DLD1 (cell line): ENCODE data around the gene LRP2BP.

ENCODE experiments used
- in situ Hi-C: cut with HindIII; loops from 2 replicates; pipeline ENCODE4 v1.10.0; 2017; ENCODE audit warnings: low sequenced_read_pairs

LRP2BP gene

DNA sequence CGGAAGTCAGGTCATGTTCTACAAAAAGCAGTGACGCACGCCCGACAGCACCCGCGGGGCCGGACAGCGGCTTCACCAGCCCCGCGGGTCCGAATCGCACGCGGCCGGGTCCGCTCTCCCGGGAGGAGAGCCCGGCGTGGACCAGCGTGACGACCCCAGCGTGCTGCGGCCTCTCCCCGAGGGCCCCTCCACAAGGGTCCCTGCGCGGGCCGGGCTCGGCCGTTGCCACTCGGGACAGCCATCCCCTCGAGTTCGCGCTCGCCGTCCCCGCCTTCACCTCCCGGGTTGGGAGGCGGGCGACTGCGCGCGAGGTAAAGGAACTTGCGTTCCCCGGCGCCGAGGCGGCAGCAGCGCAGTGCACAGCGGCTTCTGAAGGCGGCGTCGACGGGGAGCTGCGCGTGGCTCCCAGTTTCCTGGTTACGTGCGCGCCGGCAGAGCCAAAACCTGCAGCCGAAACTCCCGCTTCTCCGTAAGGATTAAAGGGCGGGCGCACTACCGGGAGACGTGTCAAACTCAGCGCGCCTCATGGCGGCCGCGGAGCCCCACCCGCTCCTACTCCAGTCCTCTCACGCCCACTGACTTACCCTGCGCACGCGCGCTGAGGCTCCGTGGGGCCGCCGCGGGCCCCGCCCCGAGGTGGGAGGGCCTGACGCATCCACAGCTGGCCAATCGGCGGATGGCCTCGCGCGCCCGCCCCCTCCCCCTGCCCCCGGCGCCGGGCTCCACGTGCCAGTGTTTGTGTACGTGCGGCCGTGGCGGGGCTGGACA lies 416 bp upstream of the LRP2BP start:
- in situ Hi-C loops: loop anchor here (25.0 kb wide), 1 partner anchor 209 kb away; no protein-coding TSS in a partner anchor

DNA sequence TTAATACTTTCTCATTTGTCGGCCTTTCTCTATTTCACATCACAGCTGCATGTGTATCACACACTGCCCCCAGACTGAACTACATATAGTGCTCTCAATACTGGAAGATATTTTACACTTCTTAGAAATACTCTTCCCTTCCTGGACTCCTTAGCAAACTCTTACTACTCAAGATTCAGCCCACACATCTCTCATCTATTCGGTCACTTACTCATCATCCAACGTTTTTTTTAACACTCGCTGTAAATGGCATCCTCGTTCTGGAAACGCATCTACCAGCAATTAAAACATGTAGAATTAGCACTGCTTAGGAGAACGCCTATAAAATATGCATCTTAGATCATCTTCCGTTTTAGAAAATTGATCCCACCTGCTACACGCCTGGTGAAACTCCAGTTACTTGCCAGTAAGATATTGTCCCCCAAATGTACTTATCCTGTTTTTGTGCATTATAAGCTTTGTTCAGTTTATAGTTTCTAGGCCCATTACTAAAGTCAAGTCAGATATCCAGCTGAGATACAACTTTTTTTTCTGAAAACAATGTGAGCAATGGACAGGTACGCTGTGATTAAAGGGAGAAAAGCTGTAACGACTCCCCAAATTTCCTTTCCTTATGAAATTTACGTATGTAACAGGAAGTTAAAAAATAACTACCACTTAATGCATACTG lies 1.0 kb downstream of the LRP2BP start:
- in situ Hi-C loops: loop anchor here (25.0 kb wide), 1 partner anchor 207 kb away; no protein-coding TSS in a partner anchor

DNA sequence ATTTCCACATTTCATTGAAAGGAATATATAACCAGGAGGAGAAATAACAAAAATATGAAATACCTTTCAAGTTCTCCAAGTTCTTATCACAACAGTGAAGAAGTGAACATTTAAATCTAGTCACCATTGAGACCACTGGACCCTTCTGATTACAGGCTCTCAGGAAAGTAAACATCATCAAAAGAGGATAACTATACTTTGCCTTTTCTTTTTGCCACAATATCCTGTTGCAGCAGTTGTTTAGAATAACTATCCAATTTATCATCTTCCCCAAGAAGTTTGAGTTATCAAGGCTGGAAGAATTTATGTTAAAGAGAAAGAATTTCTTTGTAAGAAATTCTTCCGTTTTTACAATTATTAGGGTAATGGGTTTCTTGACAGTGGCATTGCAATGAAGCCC lies 3.6 kb downstream of the LRP2BP start:
- in situ Hi-C loops: loop anchor here (25.0 kb wide), 1 partner anchor 205 kb away; no protein-coding TSS in a partner anchor

DNA sequence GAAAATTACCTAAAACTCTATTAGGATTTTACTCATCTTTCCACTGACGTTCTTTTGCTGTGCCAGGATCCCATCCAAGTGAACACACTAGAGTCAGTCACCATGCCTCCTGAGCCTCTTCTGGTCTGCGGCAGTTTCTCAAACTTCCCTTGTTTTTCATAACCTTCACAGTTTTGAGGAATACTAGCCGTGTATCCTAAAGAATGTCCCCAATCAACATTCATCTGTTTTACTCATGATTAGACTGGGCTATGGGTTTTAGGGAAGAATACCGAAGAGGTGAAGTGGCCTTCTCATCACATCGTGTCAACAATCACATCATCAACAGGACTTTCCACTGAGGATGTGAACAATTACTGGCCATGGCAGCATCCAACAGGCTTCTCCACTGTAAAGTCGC lies 4.8 kb downstream of the LRP2BP start:
- in situ Hi-C loops: loop anchor here (25.0 kb wide), 1 partner anchor 204 kb away; no protein-coding TSS in a partner anchor

DNA sequence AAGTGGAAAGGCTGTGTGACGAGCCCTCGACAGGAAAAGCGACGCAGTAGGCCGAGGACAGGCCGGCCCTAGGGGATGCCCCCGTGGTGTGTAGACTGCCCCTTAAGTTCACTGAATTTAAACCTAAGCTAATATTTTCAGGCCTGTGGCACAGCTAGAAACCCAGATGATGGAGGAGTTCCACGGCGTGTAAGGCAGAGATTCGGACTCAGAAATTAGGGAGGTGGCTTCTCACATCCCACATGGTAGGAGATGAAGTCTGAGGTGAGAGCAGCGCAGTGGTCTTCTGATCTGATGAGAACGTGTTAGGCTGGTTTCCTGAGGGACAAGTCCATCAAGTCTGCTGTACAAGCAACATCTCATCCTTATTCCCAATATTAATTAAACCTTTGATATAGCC lies 7.8 kb downstream of the LRP2BP start:
- in situ Hi-C loops: loop anchor here (25.0 kb wide), 1 partner anchor 201 kb away; no protein-coding TSS in a partner anchor

DNA sequence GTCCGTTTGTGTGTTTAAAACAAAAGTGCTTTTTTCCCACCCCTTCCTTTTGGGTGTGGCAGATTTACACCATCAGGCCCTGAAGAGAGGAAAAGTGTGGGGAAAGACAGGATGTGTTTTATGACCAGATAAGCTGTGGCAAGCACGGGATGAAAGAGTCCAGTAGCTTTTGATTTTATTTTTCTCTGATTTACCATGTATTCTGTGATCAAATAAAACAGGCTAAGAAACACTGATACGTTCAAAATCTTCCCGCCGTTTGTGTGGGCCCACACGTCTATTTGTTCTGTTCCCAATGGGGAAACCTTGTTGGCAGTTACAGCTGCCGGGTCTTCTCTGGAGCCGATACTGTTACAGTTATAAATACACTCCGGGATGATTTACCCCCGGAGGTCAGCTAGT lies 10.8 kb downstream of the LRP2BP start:
- in situ Hi-C loops: loop anchor here (25.0 kb wide), 1 partner anchor 198 kb away; no protein-coding TSS in a partner anchor

DNA sequence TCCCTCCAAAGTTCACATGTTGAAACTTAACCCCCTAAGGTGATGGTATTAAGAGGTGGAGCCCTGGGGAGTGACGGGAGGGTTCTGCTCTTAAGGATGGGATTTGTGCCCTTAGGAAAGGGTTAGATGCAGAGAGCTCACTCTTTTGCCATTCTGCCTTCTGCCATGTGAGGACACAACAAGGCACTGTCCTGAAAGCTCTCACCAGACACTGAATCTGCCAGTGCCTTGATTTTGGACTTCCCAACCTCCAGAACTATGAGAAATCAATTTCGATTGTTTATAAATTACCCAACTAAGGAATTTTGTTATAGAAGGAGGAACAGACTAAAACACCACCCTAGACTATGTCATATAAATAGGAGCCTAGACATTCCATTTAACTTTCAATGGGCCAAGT lies 11.7 kb downstream of the LRP2BP start:
- in situ Hi-C loops: loop anchor here (25.0 kb wide), 1 partner anchor 197 kb away; no protein-coding TSS in a partner anchor

DNA sequence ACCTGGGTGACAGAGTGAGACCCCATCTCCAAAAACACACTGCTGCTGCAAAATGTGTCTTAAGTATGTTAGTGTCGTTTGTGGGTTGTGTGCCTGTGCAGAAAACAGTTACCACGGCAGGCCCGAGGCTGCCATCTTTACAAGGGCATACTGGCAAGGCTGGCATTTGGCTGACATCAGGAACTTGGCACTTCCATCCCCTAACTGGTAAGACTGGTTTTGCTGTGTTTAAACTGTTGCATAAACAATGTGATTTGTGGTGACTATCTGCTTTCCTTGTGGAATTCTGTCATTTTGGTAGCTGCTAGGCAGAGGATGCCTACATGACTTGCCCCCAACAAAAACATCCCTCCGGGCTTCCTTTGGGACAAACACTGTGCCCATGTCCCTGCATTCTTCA lies 12.3 kb downstream of the LRP2BP start:
- in situ Hi-C loops: loop anchor here (25.0 kb wide), 1 partner anchor 196 kb away; no protein-coding TSS in a partner anchor

DNA sequence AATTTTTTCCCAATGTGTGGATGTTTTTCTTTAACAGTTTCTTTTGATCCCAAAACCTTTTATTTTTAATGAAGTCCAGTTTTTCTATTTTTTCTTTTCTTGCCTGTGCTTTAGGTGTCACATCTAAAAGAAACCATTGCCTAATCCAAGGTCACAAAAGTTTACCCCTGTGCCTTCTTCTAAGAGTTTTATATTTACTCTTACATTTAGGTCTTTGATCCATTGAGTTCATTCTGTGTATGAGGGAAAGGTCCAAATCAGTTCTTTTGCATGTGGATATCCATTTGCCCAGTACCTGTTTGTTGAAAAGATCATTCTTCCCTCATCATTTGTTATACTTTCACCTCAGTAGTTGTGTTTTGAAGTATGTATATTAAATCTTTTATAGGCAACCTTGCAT lies 13.0 kb downstream of the LRP2BP start:
- in situ Hi-C loops: loop anchor here (25.0 kb wide), 1 partner anchor 195 kb away; no protein-coding TSS in a partner anchor

DNA sequence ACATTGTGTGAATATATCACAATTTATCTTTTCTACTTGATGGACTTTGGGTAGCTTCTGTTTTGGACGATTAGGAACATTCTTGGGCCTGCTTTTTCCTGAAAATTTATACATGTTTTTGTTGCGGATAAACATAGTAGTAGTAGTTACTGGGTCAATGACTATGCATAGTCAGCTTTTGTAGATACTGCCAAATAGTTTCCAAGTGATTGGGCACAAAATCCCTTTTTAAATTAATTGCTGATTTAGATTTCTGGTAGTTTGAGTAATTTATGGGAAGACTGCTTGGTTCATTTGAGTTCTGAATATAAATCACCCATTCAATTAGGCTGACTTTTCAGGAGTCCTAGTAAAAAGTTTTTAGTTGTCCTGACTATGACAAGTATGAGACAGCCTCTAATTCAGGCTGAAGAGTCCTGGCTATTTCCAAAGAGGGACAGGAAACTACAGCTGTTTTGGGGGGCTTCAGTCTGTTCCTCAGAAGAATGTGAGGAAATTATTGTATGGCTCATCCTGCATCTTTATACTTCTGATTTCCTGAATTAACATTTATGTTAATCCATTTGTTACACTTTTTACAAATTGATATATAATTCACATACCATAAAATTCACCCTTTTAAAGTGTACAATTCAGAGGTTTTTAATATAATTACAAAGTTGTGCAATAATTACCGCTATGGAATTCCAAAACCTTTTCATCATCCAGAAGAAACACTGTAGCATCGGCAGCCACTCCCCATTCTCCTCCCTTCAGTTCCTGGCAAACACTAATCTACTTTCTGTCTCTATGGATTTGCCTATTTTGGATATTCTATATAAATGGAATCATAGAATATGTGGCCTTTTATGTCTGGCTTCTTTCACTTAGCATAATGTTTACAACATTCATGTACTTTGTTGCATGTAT lies 14.2 kb downstream of the LRP2BP start:
- in situ Hi-C loops: loop anchor here (25.0 kb wide), 1 partner anchor 194 kb away; no protein-coding TSS in a partner anchor

DNA sequence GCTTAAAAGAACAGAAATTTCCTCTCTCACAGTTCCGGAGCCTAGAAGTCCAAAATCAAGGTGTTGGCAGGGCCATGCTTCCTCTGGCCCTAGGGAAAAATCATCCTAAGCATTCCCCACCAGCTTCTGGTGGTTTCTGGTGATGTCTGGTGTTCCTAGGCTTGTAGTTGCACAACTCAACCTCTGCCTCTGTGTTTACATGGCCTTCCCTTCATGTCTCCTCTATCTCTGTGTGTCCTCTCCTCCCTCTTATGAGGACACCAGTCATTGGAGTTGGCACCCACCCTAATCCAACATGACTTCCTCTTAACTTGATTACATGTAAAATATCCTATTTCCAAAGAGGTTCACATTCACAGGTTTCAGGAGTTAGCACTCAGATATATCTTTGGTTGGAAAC lies 15.4 kb downstream of the LRP2BP start:
- in situ Hi-C loops: loop anchor here (25.0 kb wide), 1 partner anchor 193 kb away; no protein-coding TSS in a partner anchor

DNA sequence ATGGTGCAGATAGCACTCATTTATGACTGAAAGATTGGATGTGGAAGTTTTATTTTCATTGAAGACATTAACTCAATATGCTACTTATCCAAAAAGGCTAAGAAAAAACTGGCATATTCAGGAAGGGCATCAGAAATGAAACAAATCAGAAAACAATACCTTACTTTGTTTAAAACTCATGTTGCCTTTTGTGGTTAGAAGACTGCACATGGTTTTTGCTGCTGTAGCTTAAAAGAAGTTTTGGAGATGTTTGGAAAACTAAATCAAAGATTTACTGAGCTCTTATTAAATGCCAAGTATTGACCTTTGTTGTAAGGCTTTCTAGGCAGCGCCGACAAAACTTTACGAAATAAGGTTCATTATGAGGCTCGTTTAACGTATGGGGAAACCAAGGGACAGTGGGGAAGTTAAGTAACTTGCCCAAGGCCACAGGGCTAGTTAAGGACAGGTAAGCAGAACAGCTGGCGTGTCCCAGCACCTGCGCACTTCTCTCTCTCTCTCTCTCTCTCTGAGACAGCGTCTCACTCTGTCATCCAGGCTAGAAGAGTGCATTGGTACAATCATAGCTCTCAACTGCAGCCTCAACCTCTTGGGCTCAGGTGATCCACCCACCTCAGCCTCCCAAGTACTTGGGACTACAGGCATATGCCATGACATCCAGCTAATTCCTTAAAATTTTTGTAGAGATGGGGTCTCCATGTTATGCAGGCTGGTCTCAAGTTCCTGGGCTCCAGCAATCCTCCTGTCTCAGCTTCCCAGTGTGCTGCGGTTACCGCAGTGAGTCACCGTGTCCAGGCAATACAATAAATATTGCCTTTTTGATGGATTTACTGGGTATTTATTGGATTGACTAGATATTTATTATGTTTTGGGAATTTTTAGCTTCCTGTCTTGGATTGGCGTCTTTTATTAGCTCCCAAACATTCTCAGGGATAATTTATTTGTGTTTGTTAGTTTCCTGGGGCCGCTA lies 16.1 kb downstream of the LRP2BP start:
- in situ Hi-C loops: loop anchor here (25.0 kb wide), 1 partner anchor 192 kb away; no protein-coding TSS in a partner anchor

DNA sequence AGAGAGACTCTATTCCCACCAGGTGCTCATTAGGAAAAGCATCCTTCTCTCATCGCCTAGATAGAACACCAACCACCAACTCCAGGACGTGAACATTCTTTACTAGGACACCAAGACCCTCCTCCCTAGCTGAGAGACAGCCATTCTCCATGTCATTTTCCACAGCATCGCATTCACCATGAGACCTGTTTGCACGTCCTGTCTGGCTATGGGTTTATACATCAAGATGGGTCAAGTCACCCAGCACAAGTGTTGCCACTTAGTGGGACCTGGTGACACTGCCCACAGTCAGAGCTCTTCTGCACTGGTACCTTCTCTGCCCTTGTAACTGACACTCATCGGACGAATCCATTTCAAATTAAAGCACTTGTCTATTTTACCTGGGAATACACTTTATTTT lies 17.5 kb downstream of the LRP2BP start:
- in situ Hi-C loops: loop anchor here (25.0 kb wide), 1 partner anchor 191 kb away; no protein-coding TSS in a partner anchor

DNA sequence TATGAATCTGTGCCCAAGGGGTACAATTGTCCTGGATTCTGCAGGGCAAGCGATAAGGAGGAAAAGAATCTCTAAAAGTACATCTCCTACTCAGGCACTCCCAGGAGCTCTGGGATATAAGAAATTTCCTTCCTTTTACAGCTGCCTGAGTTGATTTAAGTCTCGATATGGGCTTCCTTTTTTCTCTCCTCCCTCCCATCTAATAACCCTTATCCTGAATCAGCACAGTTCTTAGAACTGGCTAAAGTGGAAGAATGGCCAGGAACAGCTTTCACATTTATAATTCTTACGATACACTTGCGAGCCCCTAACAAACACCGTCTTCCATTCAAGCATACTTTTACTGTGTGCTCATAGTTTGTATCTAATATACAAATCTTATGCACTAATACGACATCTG lies 21.2 kb downstream of the LRP2BP start:
- in situ Hi-C loops: no loop called here

DNA sequence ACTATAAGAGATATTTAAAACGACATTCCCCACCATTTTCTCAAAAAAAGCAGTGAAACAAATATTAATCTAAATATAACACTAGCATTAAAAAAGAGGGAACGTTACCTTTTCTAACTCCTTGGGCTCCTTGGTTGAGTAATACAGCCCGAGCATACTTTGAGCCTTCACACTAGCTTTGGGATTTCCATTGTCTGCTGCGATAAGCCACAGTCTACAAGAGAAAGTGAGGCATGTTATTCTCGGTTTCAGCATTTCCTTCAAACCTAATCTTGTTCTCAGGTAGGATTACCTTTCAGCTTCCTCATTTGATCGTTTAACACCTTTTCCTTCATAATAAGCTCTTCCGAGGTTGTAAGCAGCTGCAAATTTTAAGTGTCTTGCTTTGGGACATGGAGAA lies 21.7 kb downstream of the LRP2BP start:
- in situ Hi-C loops: no loop called here

DNA sequence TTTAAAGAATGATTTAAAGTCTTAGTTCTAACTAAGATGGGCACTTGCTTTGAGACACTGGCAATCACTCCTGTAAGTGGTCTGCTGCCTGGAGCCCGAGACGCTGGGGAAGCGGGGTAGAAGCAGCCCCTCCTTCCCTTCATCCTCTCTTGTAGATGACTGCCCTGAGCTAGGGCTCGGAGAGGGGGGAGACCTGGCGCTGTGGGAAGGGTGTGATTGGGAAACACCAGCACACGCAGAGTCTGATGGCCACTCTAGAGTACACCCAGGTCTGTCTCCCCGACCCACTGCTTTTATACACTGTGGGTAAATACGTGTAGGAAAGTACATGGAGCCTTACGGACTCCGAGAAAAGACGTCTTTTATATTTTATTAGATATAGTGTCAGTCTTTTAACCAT lies 24.0 kb downstream of the LRP2BP start:
- in situ Hi-C loops: no loop called here

DNA sequence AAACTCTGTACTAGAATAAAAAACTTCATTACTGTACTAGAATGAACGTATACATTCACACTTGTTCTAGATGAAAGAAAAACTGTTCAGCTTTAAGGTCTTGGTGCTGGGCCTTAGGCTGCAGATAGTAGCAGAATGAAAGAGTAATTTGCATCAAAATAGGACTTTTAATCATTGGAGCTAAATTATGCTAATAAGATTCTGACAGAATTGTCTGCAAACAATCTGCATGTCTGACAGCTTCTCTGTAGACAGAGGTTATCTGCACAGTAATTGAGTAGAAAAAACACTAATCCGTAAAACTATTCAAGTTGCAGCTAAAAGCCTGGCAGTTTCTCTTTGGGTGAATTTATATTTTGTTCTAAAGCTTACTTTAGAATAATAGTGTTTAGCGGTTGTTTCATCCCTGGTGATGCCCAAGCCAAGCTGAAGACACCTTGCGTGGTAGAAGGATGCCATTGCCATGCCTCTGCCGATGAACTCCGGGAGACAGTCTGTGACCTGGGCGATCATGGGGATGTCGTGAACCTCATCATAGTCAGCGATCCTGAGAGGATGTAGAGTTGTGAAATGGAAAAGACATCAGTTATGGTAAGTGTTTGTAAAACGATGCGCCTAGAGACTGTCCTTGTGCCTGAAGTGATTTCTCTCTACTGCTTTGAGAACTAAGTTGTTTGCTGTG lies 25.3 kb downstream of the LRP2BP start:
- in situ Hi-C loops: no loop called here

DNA sequence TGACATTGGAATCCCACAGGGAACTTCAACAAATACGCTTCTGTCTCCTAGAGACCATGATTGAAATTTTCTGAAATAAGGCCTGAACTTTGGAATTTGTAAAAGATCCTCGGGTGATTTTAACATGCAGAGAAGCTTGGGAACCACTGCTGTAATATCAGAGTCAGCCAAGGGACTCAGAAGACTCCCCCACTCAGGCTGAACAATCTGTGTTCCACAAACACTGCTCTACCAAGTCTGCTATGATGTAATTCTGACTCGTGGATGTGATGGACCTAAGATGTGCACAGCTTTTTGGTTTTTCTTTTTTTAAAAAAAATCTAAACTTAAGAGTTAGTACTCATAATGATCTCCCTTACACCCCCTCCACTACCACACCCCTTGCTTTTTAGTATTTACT lies 26.0 kb downstream of the LRP2BP start:
- in situ Hi-C loops: no loop called here

DNA sequence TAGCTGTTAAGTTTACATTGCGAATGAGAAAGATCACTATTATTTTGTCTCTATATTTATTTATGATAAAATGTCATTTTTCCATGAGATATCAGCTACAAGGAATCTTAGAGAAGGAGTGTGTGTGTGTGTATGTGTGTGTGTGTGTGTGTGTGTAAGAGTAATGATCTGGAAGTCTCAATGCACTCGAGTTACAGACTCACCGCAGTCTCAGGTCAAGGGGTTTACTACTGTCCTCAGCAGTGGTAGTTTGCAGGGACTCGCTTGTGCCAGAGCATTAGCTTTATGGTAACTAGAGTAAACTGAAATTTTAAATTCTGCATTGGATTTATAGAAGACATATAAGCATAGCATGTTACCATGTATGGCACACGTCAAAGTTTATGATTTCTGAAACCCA lies 30.8 kb downstream of the LRP2BP start:
- in situ Hi-C loops: no loop called here
